GM10248 (cell line): Measurements from ENCODE around the gene TTC33.

Experiments used
- CTCF ChIA-PET: fragments of 300-600 bp; sonication (Branson Sonifier 250); formaldehyde crosslinking; extraction: SDS; loops from one replicate; lab custom pipeline; 2021; ENCODE audit warnings: antibody characterized with exemption; lab: Yijun Ruan, JAX
- POLR2A ChIA-PET: fragments of 350-650 bp; sonication (Branson Sonifier 250); formaldehyde crosslinking; extraction: SDS; loops from one replicate; lab custom pipeline; 2020; ENCODE audit warnings: antibody characterized with exemption; lab: Yijun Ruan, JAX
- DNase-seq: peaks from one replicate; pipeline ENCODE4 v3.0.0; 2012; ENCODE audit errors: extremely low spot score
- CTCF ChIP-seq: IDR thresholded peaks from 2 replicates; pipeline ENCODE4 v1.5.1; 2012; ENCODE audit warnings: mild to moderate bottlenecking, low read depth; ENCODE audit errors: extremely low read depth, missing control alignments, control extremely low read depth

TTC33 gene

GRCh38 chr5:40606077-40606765 is 149.5 kb downstream of the TTC33 start:
- ChIA-PET POLR2A (no interaction called here), CTCF (interaction anchor here (1.1 to 1.7 kb wide), 2 partner anchors 20 to 22 kb away, joined by 3 to 4 read pairs; no protein-coding TSS in a partner anchor)
- DNase-seq, result no peak
- no peak for TF ChIP-seq CTCF

- CTCF ChIA-PET, result interaction anchor here (1.7 kb wide), 1 partner anchor 23 kb away, joined by 4 read pairs; no protein-coding TSS in a partner anchor
- DNase-seq, result no peak
- POLR2A ChIA-PET, result no interaction called here
- TF ChIP-seq CTCF, result no peak
Observed at GRCh38 chr5:40605295-40605958, 150.3 kb downstream of the TTC33 start.

DNA sequence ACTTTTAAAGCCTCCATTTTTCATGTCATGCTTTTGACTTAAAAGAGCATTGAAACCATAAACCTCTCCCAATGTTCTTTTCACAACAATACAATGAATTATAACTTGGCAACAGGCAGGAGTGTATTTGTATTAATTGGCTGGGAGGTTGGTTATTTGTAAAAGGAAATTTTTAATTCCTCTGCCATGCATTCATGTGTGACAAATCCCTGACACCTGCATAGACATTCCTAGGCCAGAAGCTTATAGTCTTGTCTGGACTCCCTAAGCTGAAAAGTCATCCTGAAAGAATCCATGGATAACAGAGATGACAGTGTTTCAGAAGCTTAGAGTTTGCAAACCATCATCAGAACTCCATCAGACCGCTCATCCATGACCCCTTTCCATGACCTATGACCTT is 152.4 kb downstream of the TTC33 start:
- TF ChIP-seq CTCF, result no peak
- no peak for DNase-seq
- ChIA-PET POLR2A (no interaction called here), CTCF (interaction anchor here (1.4 kb wide), 1 partner anchor 9 kb away, joined by 5 read pairs; no protein-coding TSS in a partner anchor)

GRCh38 chr5:40601198-40601868 is 154.4 kb downstream of the TTC33 start:
- CTCF ChIA-PET, result interaction anchor here (1.2 kb wide), 1 partner anchor 13 kb away, joined by 3 read pairs; no protein-coding TSS in a partner anchor
- no peak for TF ChIP-seq CTCF
- DNase-seq, result no peak
- POLR2A ChIA-PET, result no interaction called here

GRCh38 chr5:40600383-40600782 is 155.4 kb downstream of the TTC33 start:
- ChIA-PET CTCF (interaction anchor here (0.8 kb wide), 1 partner anchor 53 kb away, joined by 3 read pairs; no protein-coding TSS in a partner anchor), POLR2A (no interaction called here)
- DNase-seq, result no peak
- TF ChIP-seq CTCF, result no peak

DNA sequence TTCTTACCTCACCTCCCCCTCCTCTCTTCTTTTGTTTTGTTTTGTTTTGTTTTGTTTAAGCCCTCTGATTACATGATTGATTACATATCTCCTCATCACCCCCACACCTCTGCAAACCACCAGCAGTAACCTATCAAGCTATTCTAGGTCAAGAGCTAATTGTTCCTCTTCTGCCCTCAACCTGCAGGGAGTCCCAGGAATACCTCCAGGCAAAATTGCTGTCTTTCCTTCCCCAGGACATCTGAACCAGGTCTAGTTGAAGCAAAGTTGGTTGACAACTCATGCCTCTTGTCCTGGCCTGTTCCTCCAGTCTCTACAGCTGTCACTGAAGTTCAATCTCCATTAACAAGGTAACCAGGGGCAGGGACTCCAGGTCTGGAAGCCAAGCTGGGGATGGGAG is 156.1 kb downstream of the TTC33 start:
- TF ChIP-seq CTCF, result no peak
- CTCF ChIA-PET, result interaction anchor here (0.8 to 1.4 kb wide), 5 partner anchors 14 to 54 kb away, joined by 3 to 5 read pairs (median 3); no protein-coding TSS in a partner anchor

More for the DNA sequence above, 156.1 kb downstream of the TTC33 start:
- DNase-seq, result no peak
- POLR2A ChIA-PET, result no interaction called here
